Neural progenitor cell (in vitro differentiated cells): ENCODE data around the gene UGT1A10. TPM values are rescaled to one million over a fixed set of nuclear protein-coding genes. Genes with fewer than 3 reads are reported as not detected.

Source experiments
- DNase-seq: peaks from one replicate; pipeline ENCODE4 v3.0.0-alpha.2; 2016; ENCODE audit warnings: low spot score
- H2AFZ ChIP-seq: fragments of 200-600 bp; sonication (generic); replicated peaks from 2 replicates; pipeline ENCODE4 v1.6.1; 2016; ENCODE audit warnings: antibody characterized with exemption
- H3F3A ChIP-seq: fragments of 200-600 bp; sonication (generic); 2 replicates; pipeline ENCODE4 v1.6.1; 2016; ENCODE audit warnings: antibody characterized with exemption, low read depth
- H3K27ac ChIP-seq: fragments of 200-600 bp; sonication (generic); 2 replicates; pipeline ENCODE4 v1.5.1; 2016; ENCODE audit warnings: mild to moderate bottlenecking
- H3K27me3 ChIP-seq: fragments of 200-600 bp; sonication (generic); 2 replicates; pipeline ENCODE4 v1.6.1; 2016; ENCODE audit warnings: mild to moderate bottlenecking, moderate library complexity
- H3K36me3 ChIP-seq: fragments of 200-600 bp; sonication (generic); 2 replicates; pipeline ENCODE4 v1.5.1; 2016
- H3K4me1 ChIP-seq: fragments of 200-600 bp; sonication (generic); 2 replicates; pipeline ENCODE4 v1.6.1; 2016; ENCODE audit warnings: mixed run types
- H3K4me2 ChIP-seq: fragments of 200-600 bp; sonication (generic); 2 replicates; pipeline ENCODE4 v1.6.1; 2016
- H3K4me3 ChIP-seq: fragments of 200-600 bp; sonication (generic); 2 replicates; pipeline ENCODE4 v1.5.1; 2016
- H3K79me2 ChIP-seq: fragments of 200-600 bp; sonication (generic); 2 replicates; pipeline ENCODE4 v1.6.1; 2016; ENCODE audit warnings: low read depth
- H3K9ac ChIP-seq: fragments of 200-600 bp; sonication (generic); 2 replicates; pipeline ENCODE4 v1.6.1; 2016
- H3K9me3 ChIP-seq: fragments of 200-600 bp; sonication (generic); 2 replicates; pipeline ENCODE4 v1.5.1; 2016; ENCODE audit warnings: low read depth
- H4K20me1 ChIP-seq: fragments of 200-600 bp; sonication (generic); 2 replicates; pipeline ENCODE4 v1.6.1; 2016; ENCODE audit warnings: low read depth
- H3K27ac Mint-ChIP-seq: 3 replicates; pipeline ENCODE4 v1.8.0; 2021; ENCODE audit warnings: mixed read lengths
- H3K27me3 Mint-ChIP-seq: 2 replicates; pipeline ENCODE4 v1.8.0; 2022; ENCODE audit warnings: low read depth, mild to moderate bottlenecking, inconsistent platforms, moderate library complexity, mixed read lengths; ENCODE audit not compliant: insufficient read depth
- H3K36me3 Mint-ChIP-seq: 3 replicates; pipeline ENCODE4 v1.8.0; 2021; ENCODE audit warnings: mixed read lengths
- H3K4me1 Mint-ChIP-seq: 3 replicates; pipeline ENCODE4 v1.8.0; 2021; ENCODE audit warnings: mixed read lengths
- H3K4me3 Mint-ChIP-seq: 3 replicates; pipeline ENCODE4 v1.8.0; 2021; ENCODE audit warnings: mild to moderate bottlenecking, moderate library complexity, mixed read lengths
- H3K9me3 Mint-ChIP-seq: 3 replicates; pipeline ENCODE4 v1.8.0; 2020; ENCODE audit warnings: mixed read lengths
- EZH2 ChIP-seq: fragments of 200-600 bp; sonication (generic); IDR thresholded peaks from 2 replicates; pipeline ENCODE4 v1.6.1; 2017; ENCODE audit warnings: antibody characterized with exemption, mild to moderate bottlenecking, moderate library complexity
- EZH2phosphoT487 ChIP-seq: fragments of 200-600 bp; sonication (generic); IDR thresholded peaks from 2 replicates; pipeline ENCODE4 v1.6.1; 2017; ENCODE audit warnings: antibody characterized with exemption
- total RNA-seq: library from RNA; depleted of rRNA; stranded (reverse); fragments of >200 nt; gene quantifications from 2 replicates; pipeline ENCODE4 v1.2.3, GENCODE V29; 2015; ENCODE audit warnings: low replicate concordance
- TF ChIP-seq, protein P1 (sequence below): fragments of 200-600 bp; sonication (generic); IDR thresholded peaks from 2 replicates; pipeline ENCODE4 v1.5.1; 2017; ENCODE audit warnings: antibody characterized with exemption, mild to moderate bottlenecking

The UGT1A10 gene
- total RNA-seq, 1 donor from 2014 or later = not detected

- H3K9me3 ChIP-seq = no peaks in the 10 kb centered on the region
- H3K4me2 ChIP-seq = no peak overlapping the region
- no peak for DNase-seq
- no peak overlapping the region for H3K27ac ChIP-seq
- H4K20me1 ChIP-seq = no peaks in the 10 kb centered on the region
- Mint-ChIP-seq H3K4me1 (peaks cover under 1% of the 10 kb centered on the region), H3K4me3 (no peak overlapping the region), H3K27me3 (peaks cover 4% of the 10 kb centered on the region), H3K36me3 (peaks cover 1% of the 10 kb centered on the region), H3K27ac (no peak overlapping the region), H3K9me3 (peaks cover 3% of the 10 kb centered on the region)
- no peaks in the 10 kb centered on the region for H3K79me2 ChIP-seq
- H3K36me3 ChIP-seq = no peaks in the 10 kb centered on the region
- H2AFZ ChIP-seq = no peak overlapping the region
- no peak overlapping the region for H3K4me3 ChIP-seq
- no peaks in the 10 kb centered on the region for H3K4me1 ChIP-seq
- TF ChIP-seq, protein P1, sequence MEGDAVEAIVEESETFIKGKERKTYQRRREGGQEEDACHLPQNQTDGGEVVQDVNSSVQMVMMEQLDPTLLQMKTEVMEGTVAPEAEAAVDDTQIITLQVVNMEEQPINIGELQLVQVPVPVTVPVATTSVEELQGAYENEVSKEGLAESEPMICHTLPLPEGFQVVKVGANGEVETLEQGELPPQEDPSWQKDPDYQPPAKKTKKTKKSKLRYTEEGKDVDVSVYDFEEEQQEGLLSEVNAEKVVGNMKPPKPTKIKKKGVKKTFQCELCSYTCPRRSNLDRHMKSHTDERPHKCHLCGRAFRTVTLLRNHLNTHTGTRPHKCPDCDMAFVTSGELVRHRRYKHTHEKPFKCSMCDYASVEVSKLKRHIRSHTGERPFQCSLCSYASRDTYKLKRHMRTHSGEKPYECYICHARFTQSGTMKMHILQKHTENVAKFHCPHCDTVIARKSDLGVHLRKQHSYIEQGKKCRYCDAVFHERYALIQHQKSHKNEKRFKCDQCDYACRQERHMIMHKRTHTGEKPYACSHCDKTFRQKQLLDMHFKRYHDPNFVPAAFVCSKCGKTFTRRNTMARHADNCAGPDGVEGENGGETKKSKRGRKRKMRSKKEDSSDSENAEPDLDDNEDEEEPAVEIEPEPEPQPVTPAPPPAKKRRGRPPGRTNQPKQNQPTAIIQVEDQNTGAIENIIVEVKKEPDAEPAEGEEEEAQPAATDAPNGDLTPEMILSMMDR = no peak
- TF ChIP-seq EZH2 (no peak), EZH2phosphoT487 (no peak)
- no peak overlapping the region for H3K9ac ChIP-seq
- no peaks in the 10 kb centered on the region for H3K27me3 ChIP-seq
- H3F3A ChIP-seq = no peaks in the 10 kb centered on the region
Measured at GRCh38 chr2:233822101-233822771, 186.0 kb downstream of the UGT1A10 start.

Other genes with a start within 250 kb of the UGT1A10 start
- gene USP40, start 69.7 kb upstream of the UGT1A10 start, total RNA-seq = 15.1 and 32.9 TPM in 2 replicates
- not detected in 2 replicates for gene UGT1A8, start 18.8 kb upstream of the UGT1A10 start, total RNA-seq
- gene UGT1A9, start 35.5 kb downstream of the UGT1A10 start, total RNA-seq = not detected in 2 replicates
- gene UGT1A7, start 45.5 kb downstream of the UGT1A10 start, total RNA-seq = not detected in 2 replicates
- gene UGT1A6, start 56.4 kb downstream of the UGT1A10 start, total RNA-seq = not detected in 2 replicates
- not detected in 2 replicates for gene UGT1A5, start 76.5 kb downstream of the UGT1A10 start, total RNA-seq
- gene UGT1A4, start 82.3 kb downstream of the UGT1A10 start, total RNA-seq = not detected in 2 replicates
- gene UGT1A3, start 92.6 kb downstream of the UGT1A10 start, total RNA-seq = not detected in 2 replicates
- not detected in 2 replicates for gene UGT1A1, start 123.8 kb downstream of the UGT1A10 start, total RNA-seq
- not detected in 2 replicates for gene MROH2A, start 141.9 kb downstream of the UGT1A10 start, total RNA-seq
- 101 and 109 TPM in 2 replicates for gene HJURP, start 218.1 kb downstream of the UGT1A10 start, total RNA-seq